A673 (cell line): ENCODE results near the gene AATK.

Experiments
- EZH2 ChIP-seq: fragments of 200-600 bp; sonication (generic); IDR thresholded peaks from 2 replicates; pipeline ENCODE4 v1.6.1; 2017; ENCODE audit warnings: borderline replicate concordance, low read depth, mild to moderate bottlenecking, mixed read lengths, antibody characterized with exemption, low read length; ENCODE audit not compliant: poor library complexity, severe bottlenecking
- TF ChIP-seq, protein P1 (sequence below): fragments of 300-800, 200-600 bp; sonication (generic); conservative IDR thresholded peaks from 2 replicates; pipeline ENCODE4 v1.5.1; 2017; ENCODE audit warnings: low read depth, mild to moderate bottlenecking, antibody characterized with exemption, low read length, moderate library complexity, mixed read lengths

DNA sequence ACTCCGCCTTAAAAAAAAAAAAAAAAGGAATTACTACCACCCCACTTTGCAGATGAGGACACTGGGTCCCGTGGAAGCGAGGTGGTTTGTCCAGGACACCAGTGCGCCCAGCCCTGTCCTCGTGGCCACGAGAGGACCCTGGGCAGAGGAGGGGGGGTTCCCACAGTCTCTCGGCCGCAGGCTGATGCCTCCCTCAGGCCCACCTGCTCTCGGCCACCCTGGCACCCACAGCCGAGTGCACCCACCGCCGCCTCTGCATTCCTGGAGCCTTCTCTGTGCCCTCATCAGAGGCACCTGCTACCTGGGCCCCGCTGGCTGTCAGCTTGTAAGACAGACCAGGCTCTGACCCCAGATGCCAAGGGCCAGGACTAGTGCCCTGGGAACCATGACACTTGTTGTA is 28.8 kb downstream of the AATK start:
- TF ChIP-seq, protein P1, sequence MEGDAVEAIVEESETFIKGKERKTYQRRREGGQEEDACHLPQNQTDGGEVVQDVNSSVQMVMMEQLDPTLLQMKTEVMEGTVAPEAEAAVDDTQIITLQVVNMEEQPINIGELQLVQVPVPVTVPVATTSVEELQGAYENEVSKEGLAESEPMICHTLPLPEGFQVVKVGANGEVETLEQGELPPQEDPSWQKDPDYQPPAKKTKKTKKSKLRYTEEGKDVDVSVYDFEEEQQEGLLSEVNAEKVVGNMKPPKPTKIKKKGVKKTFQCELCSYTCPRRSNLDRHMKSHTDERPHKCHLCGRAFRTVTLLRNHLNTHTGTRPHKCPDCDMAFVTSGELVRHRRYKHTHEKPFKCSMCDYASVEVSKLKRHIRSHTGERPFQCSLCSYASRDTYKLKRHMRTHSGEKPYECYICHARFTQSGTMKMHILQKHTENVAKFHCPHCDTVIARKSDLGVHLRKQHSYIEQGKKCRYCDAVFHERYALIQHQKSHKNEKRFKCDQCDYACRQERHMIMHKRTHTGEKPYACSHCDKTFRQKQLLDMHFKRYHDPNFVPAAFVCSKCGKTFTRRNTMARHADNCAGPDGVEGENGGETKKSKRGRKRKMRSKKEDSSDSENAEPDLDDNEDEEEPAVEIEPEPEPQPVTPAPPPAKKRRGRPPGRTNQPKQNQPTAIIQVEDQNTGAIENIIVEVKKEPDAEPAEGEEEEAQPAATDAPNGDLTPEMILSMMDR = no peak
- TF ChIP-seq EZH2 = no peak
